Ishikawa (cell line): Measurements from ENCODE around the gene WWOX.

ENCODE experiments used
- CEBPB ChIP-seq: IDR thresholded peaks from 2 replicates; pipeline ENCODE4 v1.6.1; 2012
- CREB1 ChIP-seq: IDR thresholded peaks from 2 replicates; pipeline ENCODE4 v1.6.1; 2012; ENCODE audit warnings: low read depth
- EGR1 ChIP-seq: IDR thresholded peaks from 2 replicates; pipeline ENCODE4 v1.6.1; 2012
- EP300 ChIP-seq: IDR thresholded peaks from 2 replicates; pipeline ENCODE4 v1.6.1; 2012; ENCODE audit warnings: borderline replicate concordance
- FOXM1 ChIP-seq: IDR thresholded peaks from 2 replicates; pipeline ENCODE4 v1.6.1; 2012; ENCODE audit warnings: low read depth, borderline replicate concordance
- NFIC ChIP-seq: IDR thresholded peaks from 2 replicates; pipeline ENCODE4 v1.6.1; 2012
- RAD21 ChIP-seq: IDR thresholded peaks from 2 replicates; pipeline ENCODE4 v1.6.1; 2012; ENCODE audit warnings: low read depth
- TAF1 ChIP-seq: IDR thresholded peaks from 2 replicates; pipeline ENCODE4 v1.6.1; 2012; ENCODE audit warnings: low read depth, mild to moderate bottlenecking
- TCF12 ChIP-seq: IDR thresholded peaks from 2 replicates; pipeline ENCODE4 v1.6.1; 2012; ENCODE audit warnings: low read depth
- TEAD4 ChIP-seq: IDR thresholded peaks from 2 replicates; pipeline ENCODE4 v1.6.1; 2012
- YY1 ChIP-seq: IDR thresholded peaks from 2 replicates; pipeline ENCODE4 v1.6.1; 2012; ENCODE audit warnings: low read depth
- ZBTB7A ChIP-seq: IDR thresholded peaks from 2 replicates; pipeline ENCODE4 v1.6.1; 2012; ENCODE audit warnings: low read depth
- TF ChIP-seq, protein P1 (sequence below): IDR thresholded peaks from 2 replicates; pipeline ENCODE4 v1.6.1; 2012; ENCODE audit warnings: low read depth, mild to moderate bottlenecking
- TF ChIP-seq, protein P2 (sequence below): IDR thresholded peaks from 2 replicates; pipeline ENCODE4 v1.6.1; 2012
- TF ChIP-seq, protein P3 (sequence below): IDR thresholded peaks from 2 replicates; pipeline ENCODE4 v1.6.1; 2012

WWOX gene

DNA sequence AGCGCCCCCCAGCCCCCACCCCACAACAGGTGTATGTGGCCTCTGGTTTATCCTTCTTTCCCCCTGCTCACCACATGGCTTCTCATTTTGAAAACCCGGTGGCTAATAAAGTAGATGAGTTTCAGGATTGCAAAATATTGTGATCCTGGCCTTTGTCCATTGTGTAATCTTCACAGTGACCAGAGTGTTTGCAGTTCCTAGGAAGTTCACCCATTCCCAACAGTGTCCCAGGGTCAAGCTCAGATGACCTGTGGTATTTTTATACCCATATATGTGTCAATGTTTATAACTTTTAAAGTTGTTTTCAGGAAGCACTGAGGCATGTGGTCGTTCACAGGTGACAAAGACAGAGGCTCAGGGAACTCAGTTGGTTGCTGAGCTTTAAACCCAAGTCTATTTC is 721.9 kb downstream of the WWOX start:
- TF ChIP-seq EP300 (no peak), TCF12 (no peak), CREB1 (no peak)
- TF ChIP-seq, protein P1, sequence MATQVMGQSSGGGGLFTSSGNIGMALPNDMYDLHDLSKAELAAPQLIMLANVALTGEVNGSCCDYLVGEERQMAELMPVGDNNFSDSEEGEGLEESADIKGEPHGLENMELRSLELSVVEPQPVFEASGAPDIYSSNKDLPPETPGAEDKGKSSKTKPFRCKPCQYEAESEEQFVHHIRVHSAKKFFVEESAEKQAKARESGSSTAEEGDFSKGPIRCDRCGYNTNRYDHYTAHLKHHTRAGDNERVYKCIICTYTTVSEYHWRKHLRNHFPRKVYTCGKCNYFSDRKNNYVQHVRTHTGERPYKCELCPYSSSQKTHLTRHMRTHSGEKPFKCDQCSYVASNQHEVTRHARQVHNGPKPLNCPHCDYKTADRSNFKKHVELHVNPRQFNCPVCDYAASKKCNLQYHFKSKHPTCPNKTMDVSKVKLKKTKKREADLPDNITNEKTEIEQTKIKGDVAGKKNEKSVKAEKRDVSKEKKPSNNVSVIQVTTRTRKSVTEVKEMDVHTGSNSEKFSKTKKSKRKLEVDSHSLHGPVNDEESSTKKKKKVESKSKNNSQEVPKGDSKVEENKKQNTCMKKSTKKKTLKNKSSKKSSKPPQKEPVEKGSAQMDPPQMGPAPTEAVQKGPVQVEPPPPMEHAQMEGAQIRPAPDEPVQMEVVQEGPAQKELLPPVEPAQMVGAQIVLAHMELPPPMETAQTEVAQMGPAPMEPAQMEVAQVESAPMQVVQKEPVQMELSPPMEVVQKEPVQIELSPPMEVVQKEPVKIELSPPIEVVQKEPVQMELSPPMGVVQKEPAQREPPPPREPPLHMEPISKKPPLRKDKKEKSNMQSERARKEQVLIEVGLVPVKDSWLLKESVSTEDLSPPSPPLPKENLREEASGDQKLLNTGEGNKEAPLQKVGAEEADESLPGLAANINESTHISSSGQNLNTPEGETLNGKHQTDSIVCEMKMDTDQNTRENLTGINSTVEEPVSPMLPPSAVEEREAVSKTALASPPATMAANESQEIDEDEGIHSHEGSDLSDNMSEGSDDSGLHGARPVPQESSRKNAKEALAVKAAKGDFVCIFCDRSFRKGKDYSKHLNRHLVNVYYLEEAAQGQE: no peak

DNA sequence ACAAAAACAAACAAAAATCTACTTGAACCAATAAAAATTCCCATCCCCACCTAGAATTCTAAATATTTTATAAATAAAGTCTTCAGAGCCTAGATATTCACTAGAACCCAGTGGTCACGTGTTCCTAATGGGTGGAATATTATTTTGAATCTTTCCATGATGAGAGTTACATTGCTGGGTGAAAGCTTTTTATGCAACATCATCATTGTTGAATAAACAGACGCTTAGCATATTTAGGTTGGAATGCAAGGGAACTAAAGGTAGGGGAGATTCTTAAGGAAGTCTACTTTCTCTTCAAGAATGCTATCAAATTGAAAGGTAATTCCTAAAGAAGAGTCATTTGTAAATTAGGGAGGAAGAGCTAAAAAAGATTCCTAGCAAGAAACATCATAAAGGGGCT is 723.1 kb downstream of the WWOX start:
- TF ChIP-seq ZBTB7A (no peak), CREB1 (no peak), FOXM1 (no peak), TEAD4 (no peak), RAD21 (no peak)
- TF ChIP-seq, protein P1: no peak

DNA sequence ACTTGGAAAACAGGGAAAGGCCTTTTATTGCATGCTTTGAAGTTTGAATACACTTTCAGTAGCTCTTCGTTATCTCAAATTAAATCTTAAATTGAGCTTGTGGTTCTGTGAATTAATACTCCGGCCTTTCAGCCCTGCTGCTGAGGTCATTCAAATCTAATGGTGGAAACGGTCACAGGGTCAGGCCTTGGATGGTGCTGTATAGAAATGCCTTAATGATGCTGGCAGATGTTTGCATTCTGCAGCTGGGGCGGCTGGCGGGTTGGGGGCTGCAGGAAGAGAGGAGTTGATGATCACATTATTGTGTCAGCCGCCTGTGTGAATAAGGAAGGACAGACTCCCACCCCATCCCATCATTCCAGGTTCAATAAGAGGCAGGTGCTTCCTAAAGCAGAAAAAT is 723.6 kb downstream of the WWOX start:
- no peak for TF ChIP-seq TEAD4
- TF ChIP-seq CREB1: no peak
- no peak for TF ChIP-seq TAF1
- TF ChIP-seq EGR1: no peak
- TF ChIP-seq TCF12: no peak

DNA sequence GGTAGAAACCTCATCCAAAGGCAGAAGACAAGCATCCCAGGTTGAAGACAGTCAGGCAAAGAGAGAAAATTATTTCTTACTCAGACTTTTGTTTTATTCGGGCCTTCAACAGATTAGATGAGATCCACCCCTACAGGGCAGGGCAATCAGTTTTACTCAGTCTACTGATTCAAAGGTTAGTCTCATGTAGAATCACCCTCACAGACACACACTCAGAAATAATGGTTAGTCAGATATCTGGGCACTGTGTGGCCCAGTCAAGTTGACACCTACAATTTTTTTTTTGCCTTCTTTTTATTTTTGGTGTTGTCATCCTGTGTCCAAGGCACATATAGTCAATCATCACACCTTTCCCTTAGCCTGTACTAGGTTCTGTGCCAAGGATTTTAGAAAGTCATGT is 729.8 kb downstream of the WWOX start:
- TF ChIP-seq, protein P2, sequence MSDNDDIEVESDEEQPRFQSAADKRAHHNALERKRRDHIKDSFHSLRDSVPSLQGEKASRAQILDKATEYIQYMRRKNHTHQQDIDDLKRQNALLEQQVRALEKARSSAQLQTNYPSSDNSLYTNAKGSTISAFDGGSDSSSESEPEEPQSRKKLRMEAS: no peak
- no peak for TF ChIP-seq FOXM1
- TF ChIP-seq, protein P1: no peak
- no peak for TF ChIP-seq YY1
- TF ChIP-seq NFIC: no peak
- no peak for TF ChIP-seq EGR1
- TF ChIP-seq TCF12: no peak
- TF ChIP-seq TEAD4: no peak
- TF ChIP-seq TAF1: no peak
- TF ChIP-seq CREB1: no peak
- no peak for TF ChIP-seq CEBPB
- TF ChIP-seq ZBTB7A: no peak

DNA sequence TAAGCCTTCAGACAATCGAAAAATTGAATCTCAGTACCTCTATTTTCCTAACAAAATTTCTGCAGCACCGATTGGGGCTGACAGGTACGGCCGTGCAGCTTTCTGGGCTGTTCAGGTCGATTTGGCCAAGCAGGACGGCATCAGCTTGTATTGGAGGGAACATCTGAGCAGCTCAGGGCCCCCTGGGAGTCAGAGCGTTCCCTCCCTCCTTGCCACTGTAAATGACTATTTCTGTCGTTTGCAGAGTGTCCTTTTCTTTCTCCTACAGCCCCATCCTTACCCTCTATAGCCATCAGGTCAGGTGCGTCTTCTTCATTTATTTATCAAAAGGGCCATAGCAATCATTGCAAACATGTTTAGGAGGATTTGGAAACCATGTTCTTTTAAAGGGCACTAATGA is 731.1 kb downstream of the WWOX start:
- TF ChIP-seq EP300 (no peak), YY1 (no peak), EGR1 (no peak)
- TF ChIP-seq, protein P2: no peak

DNA sequence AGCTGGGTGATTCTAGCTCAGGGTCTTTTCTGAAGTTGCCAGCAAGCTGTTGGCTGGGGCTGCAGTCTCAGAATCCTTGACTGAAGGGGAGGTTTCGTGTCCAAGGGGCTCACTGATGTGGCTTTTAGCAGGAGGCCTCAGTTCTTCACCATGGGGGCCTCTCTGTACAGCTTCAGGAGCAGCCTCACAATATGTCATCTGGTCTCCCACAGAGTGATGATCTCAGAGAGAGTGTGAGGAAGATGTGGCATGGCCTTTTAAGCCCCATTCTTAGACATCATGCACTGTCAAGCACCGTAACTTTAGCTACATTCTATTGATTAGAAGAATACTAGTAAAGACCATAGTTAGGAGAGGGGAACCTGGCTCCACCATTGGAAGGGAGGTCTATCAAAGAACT is 732.6 kb downstream of the WWOX start:
- TF ChIP-seq RAD21: no peak
- no peak for TF ChIP-seq TAF1
- no peak for TF ChIP-seq EP300
- TF ChIP-seq, protein P2: no peak
- no peak for TF ChIP-seq CEBPB
- TF ChIP-seq FOXM1: no peak
- TF ChIP-seq TEAD4: no peak
- no peak for TF ChIP-seq CREB1
- TF ChIP-seq, protein P3, sequence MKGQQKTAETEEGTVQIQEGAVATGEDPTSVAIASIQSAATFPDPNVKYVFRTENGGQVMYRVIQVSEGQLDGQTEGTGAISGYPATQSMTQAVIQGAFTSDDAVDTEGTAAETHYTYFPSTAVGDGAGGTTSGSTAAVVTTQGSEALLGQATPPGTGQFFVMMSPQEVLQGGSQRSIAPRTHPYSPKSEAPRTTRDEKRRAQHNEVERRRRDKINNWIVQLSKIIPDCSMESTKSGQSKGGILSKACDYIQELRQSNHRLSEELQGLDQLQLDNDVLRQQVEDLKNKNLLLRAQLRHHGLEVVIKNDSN: no peak
- no peak for TF ChIP-seq EGR1
- TF ChIP-seq NFIC: no peak
